H1 (cell line): ENCODE data around the gene TRIM46. TPM values are rescaled to one million over a fixed set of nuclear protein-coding genes. Genes with fewer than 3 reads are reported as not detected.

ENCODE experiments used
- RBBP5 ChIP-seq: IDR thresholded peaks from 2 replicates; pipeline ENCODE4 v1.7.1; 2012; ENCODE audit warnings: low read depth, mild to moderate bottlenecking, inconsistent platforms, low read length, moderate library complexity, borderline replicate concordance
- polyA plus RNA-seq, 7 experiments: library from polyadenylated mRNA; depleted of rRNA in 3 of 7; stranded (reverse) in 5 of 7; unstranded in 2 of 7; fragments of >200 nt in 5 of 7; fragments of 200-250 nt in 2 of 7; gene quantifications; 1 replicate in 5 of 7; 2 replicates in 1 of 7; 4 replicates in 1 of 7; pipeline versions ENCODE4 v1.2.1 to v1.2.3, GENCODE V29; 2011 to 2013; ENCODE audit warnings: missing spikeins in 2 of 7, mixed read lengths in 2 of 7
- total RNA-seq: library from RNA; stranded (reverse); fragmentation: NEBNext Ultra II Directional; extraction: Animal tissue kit (Norgen Biotek cat#: 25700); gene quantifications from 2 replicates; pipeline ENCODE4 v1.2.1, GENCODE V29; 2021
- TF ChIP-seq, protein P1 (sequence below): fragments of 300-600 bp; sonication (generic); IDR thresholded peaks from 2 replicates; pipeline ENCODE4 v1.7.1; 2012; ENCODE audit warnings: low read length, moderate library complexity, mild to moderate bottlenecking, inconsistent platforms; ENCODE audit not compliant: insufficient replicate concordance

Gene TRIM46
- total and polyA plus RNA-seq, 2 of the 8 experiments (the other 6 are each of a cell fraction or from before 2014, with no cell fraction given) = 15.5 to 21.6 TPM

DNA sequence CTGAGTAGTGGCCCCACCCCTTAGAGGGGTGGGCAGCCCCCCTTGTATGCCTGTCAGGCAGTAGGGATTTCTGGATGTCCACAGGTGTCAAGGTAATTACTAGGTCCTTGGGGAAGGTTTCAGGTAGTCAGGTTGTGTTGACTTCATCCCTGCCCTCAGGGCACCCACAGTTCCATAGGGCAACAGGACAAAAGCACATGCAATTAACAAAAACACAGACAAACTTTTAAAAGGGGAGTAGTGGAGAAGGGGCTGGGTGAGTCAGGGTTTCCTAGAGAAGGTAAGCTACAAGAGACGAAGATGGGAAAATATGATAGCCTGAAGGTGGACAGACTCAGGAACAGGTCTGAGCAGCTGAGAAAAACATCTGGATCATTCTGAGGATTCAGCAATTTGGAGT is 14.7 kb upstream of the TRIM46 start (continued):
- TF ChIP-seq, protein P1, sequence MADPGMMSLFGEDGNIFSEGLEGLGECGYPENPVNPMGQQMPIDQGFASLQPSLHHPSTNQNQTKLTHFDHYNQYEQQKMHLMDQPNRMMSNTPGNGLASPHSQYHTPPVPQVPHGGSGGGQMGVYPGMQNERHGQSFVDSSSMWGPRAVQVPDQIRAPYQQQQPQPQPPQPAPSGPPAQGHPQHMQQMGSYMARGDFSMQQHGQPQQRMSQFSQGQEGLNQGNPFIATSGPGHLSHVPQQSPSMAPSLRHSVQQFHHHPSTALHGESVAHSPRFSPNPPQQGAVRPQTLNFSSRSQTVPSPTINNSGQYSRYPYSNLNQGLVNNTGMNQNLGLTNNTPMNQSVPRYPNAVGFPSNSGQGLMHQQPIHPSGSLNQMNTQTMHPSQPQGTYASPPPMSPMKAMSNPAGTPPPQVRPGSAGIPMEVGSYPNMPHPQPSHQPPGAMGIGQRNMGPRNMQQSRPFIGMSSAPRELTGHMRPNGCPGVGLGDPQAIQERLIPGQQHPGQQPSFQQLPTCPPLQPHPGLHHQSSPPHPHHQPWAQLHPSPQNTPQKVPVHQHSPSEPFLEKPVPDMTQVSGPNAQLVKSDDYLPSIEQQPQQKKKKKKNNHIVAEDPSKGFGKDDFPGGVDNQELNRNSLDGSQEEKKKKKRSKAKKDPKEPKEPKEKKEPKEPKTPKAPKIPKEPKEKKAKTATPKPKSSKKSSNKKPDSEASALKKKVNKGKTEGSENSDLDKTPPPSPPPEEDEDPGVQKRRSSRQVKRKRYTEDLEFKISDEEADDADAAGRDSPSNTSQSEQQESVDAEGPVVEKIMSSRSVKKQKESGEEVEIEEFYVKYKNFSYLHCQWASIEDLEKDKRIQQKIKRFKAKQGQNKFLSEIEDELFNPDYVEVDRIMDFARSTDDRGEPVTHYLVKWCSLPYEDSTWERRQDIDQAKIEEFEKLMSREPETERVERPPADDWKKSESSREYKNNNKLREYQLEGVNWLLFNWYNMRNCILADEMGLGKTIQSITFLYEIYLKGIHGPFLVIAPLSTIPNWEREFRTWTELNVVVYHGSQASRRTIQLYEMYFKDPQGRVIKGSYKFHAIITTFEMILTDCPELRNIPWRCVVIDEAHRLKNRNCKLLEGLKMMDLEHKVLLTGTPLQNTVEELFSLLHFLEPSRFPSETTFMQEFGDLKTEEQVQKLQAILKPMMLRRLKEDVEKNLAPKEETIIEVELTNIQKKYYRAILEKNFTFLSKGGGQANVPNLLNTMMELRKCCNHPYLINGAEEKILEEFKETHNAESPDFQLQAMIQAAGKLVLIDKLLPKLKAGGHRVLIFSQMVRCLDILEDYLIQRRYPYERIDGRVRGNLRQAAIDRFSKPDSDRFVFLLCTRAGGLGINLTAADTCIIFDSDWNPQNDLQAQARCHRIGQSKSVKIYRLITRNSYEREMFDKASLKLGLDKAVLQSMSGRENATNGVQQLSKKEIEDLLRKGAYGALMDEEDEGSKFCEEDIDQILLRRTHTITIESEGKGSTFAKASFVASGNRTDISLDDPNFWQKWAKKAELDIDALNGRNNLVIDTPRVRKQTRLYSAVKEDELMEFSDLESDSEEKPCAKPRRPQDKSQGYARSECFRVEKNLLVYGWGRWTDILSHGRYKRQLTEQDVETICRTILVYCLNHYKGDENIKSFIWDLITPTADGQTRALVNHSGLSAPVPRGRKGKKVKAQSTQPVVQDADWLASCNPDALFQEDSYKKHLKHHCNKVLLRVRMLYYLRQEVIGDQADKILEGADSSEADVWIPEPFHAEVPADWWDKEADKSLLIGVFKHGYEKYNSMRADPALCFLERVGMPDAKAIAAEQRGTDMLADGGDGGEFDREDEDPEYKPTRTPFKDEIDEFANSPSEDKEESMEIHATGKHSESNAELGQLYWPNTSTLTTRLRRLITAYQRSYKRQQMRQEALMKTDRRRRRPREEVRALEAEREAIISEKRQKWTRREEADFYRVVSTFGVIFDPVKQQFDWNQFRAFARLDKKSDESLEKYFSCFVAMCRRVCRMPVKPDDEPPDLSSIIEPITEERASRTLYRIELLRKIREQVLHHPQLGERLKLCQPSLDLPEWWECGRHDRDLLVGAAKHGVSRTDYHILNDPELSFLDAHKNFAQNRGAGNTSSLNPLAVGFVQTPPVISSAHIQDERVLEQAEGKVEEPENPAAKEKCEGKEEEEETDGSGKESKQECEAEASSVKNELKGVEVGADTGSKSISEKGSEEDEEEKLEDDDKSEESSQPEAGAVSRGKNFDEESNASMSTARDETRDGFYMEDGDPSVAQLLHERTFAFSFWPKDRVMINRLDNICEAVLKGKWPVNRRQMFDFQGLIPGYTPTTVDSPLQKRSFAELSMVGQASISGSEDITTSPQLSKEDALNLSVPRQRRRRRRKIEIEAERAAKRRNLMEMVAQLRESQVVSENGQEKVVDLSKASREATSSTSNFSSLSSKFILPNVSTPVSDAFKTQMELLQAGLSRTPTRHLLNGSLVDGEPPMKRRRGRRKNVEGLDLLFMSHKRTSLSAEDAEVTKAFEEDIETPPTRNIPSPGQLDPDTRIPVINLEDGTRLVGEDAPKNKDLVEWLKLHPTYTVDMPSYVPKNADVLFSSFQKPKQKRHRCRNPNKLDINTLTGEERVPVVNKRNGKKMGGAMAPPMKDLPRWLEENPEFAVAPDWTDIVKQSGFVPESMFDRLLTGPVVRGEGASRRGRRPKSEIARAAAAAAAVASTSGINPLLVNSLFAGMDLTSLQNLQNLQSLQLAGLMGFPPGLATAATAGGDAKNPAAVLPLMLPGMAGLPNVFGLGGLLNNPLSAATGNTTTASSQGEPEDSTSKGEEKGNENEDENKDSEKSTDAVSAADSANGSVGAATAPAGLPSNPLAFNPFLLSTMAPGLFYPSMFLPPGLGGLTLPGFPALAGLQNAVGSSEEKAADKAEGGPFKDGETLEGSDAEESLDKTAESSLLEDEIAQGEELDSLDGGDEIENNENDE = no peak
- no peak for TF ChIP-seq RBBP5
